K562 (cell line): ENCODE results near the gene PPP1CA. TPM values are rescaled to one million over a fixed set of nuclear protein-coding genes. Genes with fewer than 3 reads are reported as not detected.

Experiments used
- ATAC-seq: fragments of 200-7000 bp; cut with Tn5 transposase; 3 replicates; pipeline ENCODE4 v1.9.1; 2020; ENCODE audit warnings: moderate library complexity
- BruUV-seq: library from RNA; stranded (reverse); fragments of 400-500 nt; replicated peaks from 2 replicates; lab custom pipeline; 2021; lab: Mats Ljungman, UMichigan
- CTCF ChIA-PET: fragments of 300-600 bp; formaldehyde crosslinking; extraction: SDS; loops from one replicate; lab custom pipeline; 2021; ENCODE audit warnings: low intra/inter-chr PET ratio; lab: Yijun Ruan, JAX
- POLR2A ChIA-PET: fragments of 300-600, 350-650 bp; sonication (Branson Sonifier 250); formaldehyde crosslinking; extraction: SDS; loops from one replicate; lab custom pipeline; 2021; ENCODE audit warnings: antibody characterized with exemption, inconsistent platforms; lab: Yijun Ruan, JAX
- DNase-seq, 4 experiments: peaks; one replicate each; pipeline versions ENCODE4 v3.0.0 to v3.0.0-alpha.2; 2011 to 2018; ENCODE audit warnings: low spot score in 3 of 4, mixed read lengths in 3 of 4; ENCODE audit errors: extremely low read depth in 1 of 4
- FAIRE-seq: peaks from 2 replicates; lab custom pipeline; 2011; peaks lifted over from hg19 to GRCh38; lab: Jason Lieb, UNC
- H2AFZ ChIP-seq: 2 replicates; pipeline ENCODE4 v1.6.0; 2011; ENCODE audit warnings: low read depth, low read length, control low read depth, inconsistent platforms
- H3K27ac ChIP-seq: fragments of 200-600 bp; 3 replicates; pipeline ENCODE4 v1.8.0; 2011; ENCODE audit warnings: low read depth, mild to moderate bottlenecking, control low read depth, inconsistent platforms, low read length, moderate library complexity, mixed read lengths; ENCODE audit errors: extremely low read depth
- H3K27me3 ChIP-seq, 2 experiments: fragments of 300-600 bp in 1 of 2; 2 replicates in 1 of 2; 3 replicates in 1 of 2; pipeline versions ENCODE4 v1.6.0 to v1.8.0; 2011; ENCODE audit warnings: inconsistent platforms in 2 of 2, low read length in 2 of 2, mild to moderate bottlenecking in 1 of 2, mixed read lengths in 1 of 2, moderate library complexity in 1 of 2; ENCODE audit not compliant: control insufficient read depth in 2 of 2, insufficient read depth in 2 of 2
- H3K36me3 ChIP-seq: fragments of 300-600 bp; 3 replicates; pipeline ENCODE4 v1.8.0; 2011; ENCODE audit warnings: mild to moderate bottlenecking, low read length, inconsistent platforms; ENCODE audit not compliant: control insufficient read depth, insufficient read depth
- H3K4me1 ChIP-seq, 2 experiments: fragments of 200-600 bp in 1 of 2; replicated peaks in 1 of 2; 2 replicates in 1 of 2; 3 replicates in 1 of 2; pipeline versions ENCODE4 v1.5.1 to v1.8.0; 2011; ENCODE audit warnings: inconsistent platforms in 2 of 2, low read length in 2 of 2, mild to moderate bottlenecking in 1 of 2, mixed read lengths in 1 of 2, moderate library complexity in 1 of 2; ENCODE audit not compliant: control insufficient read depth in 2 of 2, insufficient read depth in 2 of 2
- H3K4me2 ChIP-seq: 2 replicates; pipeline ENCODE4 v1.6.1; 2011; ENCODE audit warnings: low read length, control low read depth, inconsistent platforms, mixed read lengths; ENCODE audit not compliant: insufficient read depth
- H3K4me3 ChIP-seq: fragments of 200-600 bp; sonication (generic), shearing (Covaris generic); 2 replicates; pipeline ENCODE4 v1.5.1; 2016; ENCODE audit warnings: control low read depth, inconsistent platforms
- H3K79me2 ChIP-seq: fragments of 200-600 bp; 3 replicates; pipeline ENCODE4 v1.8.0; 2011; ENCODE audit warnings: low read length, inconsistent platforms; ENCODE audit not compliant: control insufficient read depth, insufficient read depth
- H3K9ac ChIP-seq, 2 experiments: 2 replicates each; pipeline versions ENCODE4 v1.6.0 to v1.6.1; 2011; ENCODE audit warnings: low read depth in 2 of 2, low read length in 2 of 2, control low read depth in 1 of 2, inconsistent platforms in 1 of 2, mild to moderate bottlenecking in 1 of 2, mixed read lengths in 1 of 2; ENCODE audit not compliant: insufficient read depth in 1 of 2
- H3K9me1 ChIP-seq: one replicate; pipeline ENCODE4 v1.6.0; 2011; ENCODE audit warnings: inconsistent platforms, mild to moderate bottlenecking, low read length, moderate library complexity; ENCODE audit not compliant: control insufficient read depth, insufficient read depth
- H3K9me3 ChIP-seq: replicated peaks from 2 replicates; pipeline ENCODE4 v1.5.1; 2011; ENCODE audit warnings: low read depth, low read length, inconsistent platforms; ENCODE audit not compliant: control insufficient read depth, insufficient read depth
- H4K20me1 ChIP-seq: replicated peaks from 2 replicates; pipeline ENCODE4 v1.6.1; 2011; ENCODE audit warnings: low read length, inconsistent platforms, mixed read lengths; ENCODE audit not compliant: control insufficient read depth, insufficient read depth
- ARHGAP35 ChIP-seq: fragments of 450-650 bp; IDR thresholded peaks from 2 replicates; pipeline ENCODE4 v1.6.1; 2018; ENCODE audit not compliant: partially characterized antibody
- BRCA1 ChIP-seq, 2 experiments: fragments of 450-650 bp in 1 of 2; sonication (generic) in 1 of 2; formaldehyde crosslinking in 1 of 2; IDR thresholded peaks; 2 replicates each; pipeline versions ENCODE4 v1.5.0 to v1.6.1; 2017 to 2020; ENCODE audit warnings: mild to moderate bottlenecking in 1 of 2, missing genetic modification reagents in 1 of 2
- CBX5 ChIP-seq: IDR thresholded peaks from 2 replicates; pipeline ENCODE4 v1.6.1; 2014; ENCODE audit warnings: low read depth, borderline replicate concordance
- JUN ChIP-seq, 2 experiments: sonication (generic) in 1 of 2; formaldehyde crosslinking in 1 of 2; IDR thresholded peaks; 2 replicates each; pipeline versions ENCODE4 v1.6.1 to v1.8.0; 2012 to 2022; ENCODE audit warnings: borderline replicate concordance in 2 of 2, mild to moderate bottlenecking in 2 of 2, improper control_type of control experiment in 1 of 2, low read depth in 1 of 2, low read length in 1 of 2, missing genetic modification reagents in 1 of 2
- KDM4B ChIP-seq, 2 experiments: fragments of 450-650 bp in 1 of 2; sonication (generic) in 1 of 2; IDR thresholded peaks; 2 replicates each; pipeline ENCODE4 v1.6.1; 2016 to 2017; ENCODE audit warnings: borderline replicate concordance in 2 of 2, antibody characterized with exemption in 1 of 2, low read depth in 1 of 2, mild to moderate bottlenecking in 1 of 2
- RFX7 ChIP-seq: fragments of 250-450 bp; sonication (Bioruptor Pico); IDR thresholded peaks from 2 replicates; pipeline ENCODE4 v1.5.1; 2021; ENCODE audit warnings: mild to moderate bottlenecking
- SAFB2 ChIP-seq: fragments of 200-400 bp; formaldehyde crosslinking; IDR thresholded peaks from 2 replicates; pipeline ENCODE4 v1.6.1; 2018; ENCODE audit warnings: borderline replicate concordance, low read length, low read depth, moderate library complexity; ENCODE audit not compliant: severe bottlenecking
- ZBED1 ChIP-seq: IDR thresholded peaks from 2 replicates; pipeline ENCODE4 v1.6.1; 2014
- ZFP30 ChIP-seq: fragments of 250-450 bp; sonication (Bioruptor Pico); IDR thresholded peaks from 2 replicates; pipeline ENCODE4 v1.8.0; 2022; ENCODE audit warnings: moderate library complexity, mild to moderate bottlenecking, inconsistent platforms, borderline replicate concordance
- ZNF143 ChIP-seq: sonication (generic); formaldehyde crosslinking; IDR thresholded peaks from 2 replicates; pipeline ENCODE4 v1.9.0; 2022; ENCODE audit warnings: mild to moderate bottlenecking, missing genetic modification reagents
- ZNF263 ChIP-seq: sonication (generic); formaldehyde crosslinking; IDR thresholded peaks from 2 replicates; pipeline ENCODE4 v1.8.0; 2022; ENCODE audit warnings: mild to moderate bottlenecking, missing genetic modification reagents, borderline replicate concordance
- ZNF354B ChIP-seq: fragments of 250-450 bp; sonication (Bioruptor Pico); IDR thresholded peaks from 2 replicates; pipeline ENCODE4 v1.4.0; 2020
- ZNF76 ChIP-seq: fragments of 250-450 bp; sonication (Bioruptor Pico); IDR thresholded peaks from 2 replicates; pipeline ENCODE4 v1.4.0; 2020; ENCODE audit warnings: mild to moderate bottlenecking, moderate library complexity, borderline replicate concordance
- WGBS: fragments of 100-300 bp; shearing (Covaris generic); methylation state at CpG from one replicate; pipeline ENCODE4 v1.1.6; 2016; ENCODE audit warnings: low coverage, mixed read lengths; ENCODE audit not compliant: insufficient coverage; ENCODE audit errors: missing lambda C conversion rate; 5-methylcytosine and 5-hydroxymethylcytosine counted together
- in situ Hi-C: fragments of 300-500 bp; cut with MboI; formaldehyde crosslinking; loops from 4 replicates; pipeline ENCODE4 v1.15.0; 2018; ENCODE audit warnings: inconsistent platforms, mixed read lengths
- intact Hi-C: fragments of 100-400 bp; cut with micrococcal nuclease; formaldehyde crosslinking; loops from 2 replicates; pipeline ENCODE4 v1.14.2; 2022
- polyA plus RNA-seq, 8 experiments: library from polyadenylated mRNA; depleted of rRNA in 4 of 8; stranded (reverse) in 5 of 8; unstranded in 3 of 8; fragments of >200 nt; fragmentation: Nextera tagmentation in 2 of 8; fragmentation: Illumina TruSeq in 1 of 8; extraction: Ambion mirVana in 2 of 8; extraction: Trizol in 1 of 8; gene quantifications; 2 replicates each; pipeline versions ENCODE4 v1.2.1 to v1.2.3, GENCODE V29; 2011 to 2014; ENCODE audit warnings: inconsistent platforms in 1 of 8, missing spikeins in 1 of 8
- total RNA-seq, 7 experiments: library from RNA; depleted of rRNA in 6 of 7; stranded (reverse); fragments of >200 nt in 6 of 7; fragmentation: Illumina TruSeq in 2 of 7; extraction: Trizol in 2 of 7; gene quantifications; 2 replicates each; pipeline versions ENCODE4 v1.2.1 to v1.2.3, GENCODE V29; 2011 to 2021; ENCODE audit warnings: low replicate concordance in 1 of 7
- TF ChIP-seq, protein P1 (sequence below): IDR thresholded peaks from 2 replicates; pipeline ENCODE4 v1.6.1; 2011; ENCODE audit warnings: borderline replicate concordance, low read depth, mild to moderate bottlenecking, moderate library complexity, low read length; ENCODE audit not compliant: insufficient read depth, poor library complexity, severe bottlenecking
- TF ChIP-seq, protein P2 (sequence below), 2 experiments: IDR thresholded peaks; 2 replicates each; pipeline ENCODE4 v1.6.1; 2012; ENCODE audit warnings: improper control_type of control experiment in 2 of 2, low read depth in 2 of 2, low read length in 2 of 2, borderline replicate concordance in 1 of 2

PPP1CA gene
- total and polyA plus RNA-seq, 9 of the 15 experiments (the other 6 are each of a cell fraction or from before 2014, with no cell fraction given): 18.2 to 242 (median 188) TPM

DNA sequence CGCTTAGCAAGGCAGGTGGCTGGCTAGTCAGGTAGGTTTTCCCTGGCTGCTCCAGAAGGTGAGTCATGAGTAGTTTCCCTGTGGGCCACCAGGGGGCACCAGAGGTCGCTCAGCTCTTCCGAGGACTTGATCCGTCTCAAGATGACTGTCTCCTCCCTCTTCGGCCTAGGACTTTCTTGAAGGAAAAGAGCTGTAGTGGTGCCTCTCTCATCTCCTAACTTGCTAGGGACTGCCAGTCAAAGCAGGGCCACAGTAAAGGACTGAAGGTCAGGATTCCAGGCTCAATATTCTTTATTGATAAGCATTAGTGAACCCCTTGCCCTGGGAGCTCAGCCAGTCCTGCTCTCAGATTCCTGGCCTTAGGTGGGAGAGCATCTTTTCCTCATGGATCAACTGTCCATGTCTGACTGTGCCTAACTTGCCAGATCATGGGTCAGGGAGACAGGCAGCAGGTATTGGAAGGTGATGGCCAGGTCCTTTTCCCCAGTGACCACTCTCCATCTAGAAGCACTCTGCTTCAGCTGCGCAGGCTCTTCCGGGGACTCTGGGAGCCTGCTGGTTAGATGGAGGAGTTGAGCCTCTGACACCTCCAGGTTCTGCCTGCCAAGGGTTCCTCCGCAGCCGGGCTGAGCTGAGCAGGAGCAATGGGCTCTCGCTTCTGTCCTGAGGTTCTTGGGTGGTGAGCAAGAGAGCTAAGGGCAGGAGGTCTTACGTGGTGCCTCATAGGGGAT lies 50.2 kb downstream of the PPP1CA start:
- peak overlapping the region in 1 of 2 experiments; percentile 57; a peak in 2 of 4 replicates for H3K9ac ChIP-seq
- no peaks in the 10 kb centered on the region for H3K27me3 ChIP-seq
- H3K9me3 ChIP-seq: no peaks in the 10 kb centered on the region
- ATAC-seq (peak; percentile 37), FAIRE-seq (peak; percentile 88), DNase-seq (peak; percentile 72 to 88 (median 76))
- H3K27ac ChIP-seq: no peak overlapping the region
- no peak overlapping the region; the same call in 1 of the 2 replicates for H3K4me2 ChIP-seq
- BruUV-seq: no TSS peak
- no peaks in the 10 kb centered on the region for H3K9me1 ChIP-seq
- no peak overlapping the region for H3K4me3 ChIP-seq
- WGBS: 46% methylated on average over 11 of the region's 11 CpGs
- intact Hi-C loops (loop anchor here (5.0 kb wide), 1 partner anchor 231 kb away; the partner anchor contains the start of gene GSTP1), in situ Hi-C loops (no loop called here)
- H2AFZ ChIP-seq: 0 out of 2 replicates have a peak overlapping the region, but pooled peaks have one; percentile 10
- H3K4me1 ChIP-seq: peaks cover 61% of the 10 kb centered on the region in 2 experiments
- CTCF ChIA-PET: interaction anchor here (0.6 to 4.5 kb wide), 3 partner anchors 22 to 31 kb away, joined by 3 to 25 read pairs (median 5); no protein-coding TSS in a partner anchor
- H3K79me2 ChIP-seq: peaks cover 8% of the 10 kb centered on the region
- peaks cover 4% of the 10 kb centered on the region; the same call in 1 of the 3 replicates for H3K36me3 ChIP-seq
- no peaks in the 10 kb centered on the region; the same call in 1 of the 2 replicates for H4K20me1 ChIP-seq
- POLR2A ChIA-PET: interaction anchor here (0.5 to 1.7 kb wide), 10 partner anchors 9 to 338 kb away, joined by 3 to 5 read pairs (median 4); no protein-coding TSS in a partner anchor
- TF ChIP-seq CBX5 (no peak), ZFP30 (CRISPR knock-in tag) (no peak), ZNF143 (CRISPR knock-in tag) (peak; percentile 38; the same call in 1 of the 2 replicates), ZNF263 (CRISPR knock-in tag) (peak; percentile 41; the same call in 1 of the 2 replicates), SAFB2 (no peak), ARHGAP35 (no peak), ZNF354B (no peak), BRCA1 (IDR thresholded peaks at IDR 0.05) (no peak), BRCA1 (CRISPR knock-in tag; IDR thresholded peaks at IDR 0.05) (no peak), ZBED1 (no peak), KDM4B (IDR thresholded peaks at IDR 0.05; ENCODE audit: borderline replicate concordance in 2 of 2, low read depth in 1 of 2) (no peak), ZNF76 (no peak), RFX7 (CRISPR knock-in tag) (no peak), JUN (IDR thresholded peaks at IDR 0.05; ENCODE audit: borderline replicate concordance, low read depth, low read length) (peak; percentile 64; the same call in 1 of the 2 replicates), JUN (CRISPR knock-in tag; IDR thresholded peaks at IDR 0.05; ENCODE audit: borderline replicate concordance) (peak; percentile 43; the same call in 1 of the 2 replicates)
- TF ChIP-seq, protein P1, sequence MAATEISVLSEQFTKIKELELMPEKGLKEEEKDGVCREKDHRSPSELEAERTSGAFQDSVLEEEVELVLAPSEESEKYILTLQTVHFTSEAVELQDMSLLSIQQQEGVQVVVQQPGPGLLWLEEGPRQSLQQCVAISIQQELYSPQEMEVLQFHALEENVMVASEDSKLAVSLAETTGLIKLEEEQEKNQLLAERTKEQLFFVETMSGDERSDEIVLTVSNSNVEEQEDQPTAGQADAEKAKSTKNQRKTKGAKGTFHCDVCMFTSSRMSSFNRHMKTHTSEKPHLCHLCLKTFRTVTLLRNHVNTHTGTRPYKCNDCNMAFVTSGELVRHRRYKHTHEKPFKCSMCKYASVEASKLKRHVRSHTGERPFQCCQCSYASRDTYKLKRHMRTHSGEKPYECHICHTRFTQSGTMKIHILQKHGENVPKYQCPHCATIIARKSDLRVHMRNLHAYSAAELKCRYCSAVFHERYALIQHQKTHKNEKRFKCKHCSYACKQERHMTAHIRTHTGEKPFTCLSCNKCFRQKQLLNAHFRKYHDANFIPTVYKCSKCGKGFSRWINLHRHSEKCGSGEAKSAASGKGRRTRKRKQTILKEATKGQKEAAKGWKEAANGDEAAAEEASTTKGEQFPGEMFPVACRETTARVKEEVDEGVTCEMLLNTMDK: peak; percentile 85
- TF ChIP-seq, protein P2, sequence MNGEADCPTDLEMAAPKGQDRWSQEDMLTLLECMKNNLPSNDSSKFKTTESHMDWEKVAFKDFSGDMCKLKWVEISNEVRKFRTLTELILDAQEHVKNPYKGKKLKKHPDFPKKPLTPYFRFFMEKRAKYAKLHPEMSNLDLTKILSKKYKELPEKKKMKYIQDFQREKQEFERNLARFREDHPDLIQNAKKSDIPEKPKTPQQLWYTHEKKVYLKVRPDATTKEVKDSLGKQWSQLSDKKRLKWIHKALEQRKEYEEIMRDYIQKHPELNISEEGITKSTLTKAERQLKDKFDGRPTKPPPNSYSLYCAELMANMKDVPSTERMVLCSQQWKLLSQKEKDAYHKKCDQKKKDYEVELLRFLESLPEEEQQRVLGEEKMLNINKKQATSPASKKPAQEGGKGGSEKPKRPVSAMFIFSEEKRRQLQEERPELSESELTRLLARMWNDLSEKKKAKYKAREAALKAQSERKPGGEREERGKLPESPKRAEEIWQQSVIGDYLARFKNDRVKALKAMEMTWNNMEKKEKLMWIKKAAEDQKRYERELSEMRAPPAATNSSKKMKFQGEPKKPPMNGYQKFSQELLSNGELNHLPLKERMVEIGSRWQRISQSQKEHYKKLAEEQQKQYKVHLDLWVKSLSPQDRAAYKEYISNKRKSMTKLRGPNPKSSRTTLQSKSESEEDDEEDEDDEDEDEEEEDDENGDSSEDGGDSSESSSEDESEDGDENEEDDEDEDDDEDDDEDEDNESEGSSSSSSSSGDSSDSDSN (IDR thresholded peaks at IDR 0.05; ENCODE audit: borderline replicate concordance in 1 of 2, low read depth in 2 of 2, low read length in 2 of 2): no peak
